ENCODE data around the gene SLC17A7. TPM values are rescaled to one million over a fixed set of nuclear protein-coding genes. Genes with fewer than 3 reads are reported as not detected.

SLC17A7 gene
- not detected in 2 replicates for total RNA-seq (2016; rRNA removed; fragmentation: Illumina TruSeq; extraction: Trizol)
- total RNA-seq (2016; cell fraction: cytosol; rRNA removed; fragmentation: Illumina TruSeq; extraction: Trizol; ENCODE audit: low read depth), result not detected in 2 replicates
- 0.06 TPM in 1 of 2 replicates, not detected in the other for total RNA-seq (2016; cell fraction: insoluble cytoplasmic fraction; rRNA removed; fragmentation: Illumina TruSeq; extraction: Trizol)
- total RNA-seq (2016; cell fraction: membrane; rRNA removed; fragmentation: Illumina TruSeq; extraction: Trizol), result 0.06 TPM in 1 of 2 replicates, not detected in the other
- total RNA-seq (2016; cell fraction: nucleus; rRNA removed; fragmentation: Illumina TruSeq; extraction: Trizol), result not detected in 2 replicates
- polyA plus RNA-seq (2011; rRNA removed), result 0.32 and 0.37 TPM in 2 replicates
- 0.15 and 0.22 TPM in 2 replicates for polyA plus RNA-seq (2011; cell fraction: cytosol; rRNA removed)
- polyA plus RNA-seq (2011; cell fraction: nucleus; rRNA removed), result 1.9 and 2.4 TPM in 2 replicates
- polyA plus RNA-seq (2012), result 0.17 and 0.37 TPM in 2 replicates
- polyA plus RNA-seq (2016; cell fraction: cytosol; fragmentation: Illumina TruSeq; extraction: Trizol; ENCODE audit: low read depth), result 0.03 and 0.05 TPM in 2 replicates
- polyA plus RNA-seq (2016; cell fraction: insoluble cytoplasmic fraction; fragmentation: Illumina TruSeq; extraction: Trizol; ENCODE audit: low read depth), result 0.09 and 0.10 TPM in 2 replicates
- polyA plus RNA-seq (2016; cell fraction: membrane; fragmentation: Illumina TruSeq; extraction: Trizol; ENCODE audit: low read depth), result not detected in 2 replicates
- 0.40 and 0.49 TPM in 2 replicates for polyA plus RNA-seq (2016; cell fraction: nucleus; fragmentation: Illumina TruSeq; extraction: Trizol; ENCODE audit: insufficient read depth, low read depth)
- 0.19 and 0.34 TPM in 2 replicates for polyA minus RNA-seq (2011; rRNA and poly(A)+ RNA removed; ENCODE audit: low replicate concordance)
- 0.40 TPM in 1 of 2 replicates, not detected in the other for polyA minus RNA-seq (2011; cell fraction: cytosol; rRNA and poly(A)+ RNA removed)
- polyA minus RNA-seq (2011; cell fraction: nucleus; rRNA and poly(A)+ RNA removed), result 0.77 and 1.6 TPM in 2 replicates
- Bru-seq, nascent RNA, result percentile 19 among the genes with signal in this experiment
- percentile 29 among the genes with signal in this experiment for BruChase-seq, experiment 1, labeled RNA remaining after a 6-hour chase
- BruChase-seq, experiment 2, labeled RNA remaining after a 2-hour chase, result percentile 16 among the genes with signal in this experiment
- long read RNA-seq, experiment 1, result 0 reads
- long read RNA-seq, experiment 2, result 0 reads

DNA sequence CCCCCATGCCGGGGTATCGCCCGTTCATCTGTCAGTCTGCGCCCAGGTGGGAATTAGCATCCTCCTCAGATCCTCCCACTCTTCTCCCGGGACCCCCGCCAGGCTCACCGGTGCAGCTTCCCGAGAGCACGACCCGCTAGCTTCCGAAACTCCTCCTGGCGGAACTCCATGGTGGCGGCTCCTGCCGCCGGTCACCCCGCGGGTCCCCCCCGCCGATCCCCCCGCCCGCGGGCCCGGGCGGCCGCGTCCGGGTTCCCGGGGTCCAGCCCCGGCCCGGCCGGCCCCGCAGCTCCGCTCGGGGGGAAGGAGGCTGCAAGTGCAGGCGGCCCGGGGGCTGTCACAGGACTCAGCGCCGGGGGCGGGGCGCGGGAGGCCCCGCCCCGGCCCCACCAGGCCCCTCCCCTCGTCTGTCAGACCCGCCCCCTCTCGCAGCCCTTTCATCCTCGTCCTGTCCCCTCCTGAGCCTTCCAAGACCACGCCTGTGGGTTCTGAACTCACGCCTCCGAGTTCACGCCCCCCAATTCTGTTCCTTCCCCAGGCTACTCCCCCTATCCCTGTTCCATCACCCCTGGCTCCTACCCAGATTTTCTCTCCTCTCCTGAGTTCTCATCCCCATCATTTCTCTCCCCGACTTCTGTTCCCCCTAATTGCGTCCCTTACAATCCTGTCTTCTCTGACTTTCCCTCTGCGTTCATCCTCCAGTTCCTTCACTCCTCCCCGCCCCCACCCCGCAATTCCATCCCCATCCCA is at the start of gene SLC17A7:
TSS of gene SLC17A7 (minus strand) at position 318 of the 750 bp plus-strand sequence. CDS start at position 170, 148 bp downstream.
- DNase-seq (ENCODE audit: low spot score) (no peak), FAIRE-seq (no peak), ATAC-seq (no peak)
- TF ChIP-seq ZNF564 (CRISPR knock-in tag; IDR thresholded peaks at IDR 0.05) (peak; percentile 97), DRAP1 (CRISPR knock-in tag; IDR thresholded peaks at IDR 0.05) (no peak)
- Histone ChIP-seq H3K79me2 (ENCODE audit: insufficient read depth, low read length) (no peaks in the 10 kb centered on the region), H3K27ac (ENCODE audit: extremely low read length, insufficient read depth, low read length) (no peak within 1 kb of the TSS), H3K9me3 (ENCODE audit: low read length) (no peaks in the 10 kb centered on the region), H3K9ac (ENCODE audit: insufficient read depth, low read depth, low read length) (no peak within 1 kb of the TSS), H3K4me2 (ENCODE audit: low read depth, low read length) (peak within 1 kb of the TSS; percentile 75), H3K4me1 (ENCODE audit: insufficient read depth, low read length) (peaks cover 18% of the 10 kb centered on the region), H3K27me3 (ENCODE audit: control insufficient read depth in 1 of 2, insufficient read depth in 2 of 2, low read length in 2 of 2) (peaks cover 8 to 56% of the 10 kb centered on the region in 2 experiments), H3K36me3 (replicated peaks in 1 of 2; ENCODE audit: control insufficient read depth in 1 of 2, insufficient read depth in 2 of 2, low read length in 2 of 2) (peaks cover 0 to under 1% of the 10 kb centered on the region in 2 experiments; a peak in 1 of 5 replicates), H2AFZ (ENCODE audit: low read length) (no peak within 1 kb of the TSS), H3K4me3 (replicated peaks in 1 of 3; ENCODE audit: insufficient read depth in 1 of 3, low read depth in 2 of 3, low read length in 3 of 3) (peak within 1 kb of the TSS; percentile 26 to 76 (median 70); a peak in 4 of 6 replicates), H4K20me1 (ENCODE audit: insufficient read depth, low read length) (peaks cover 5% of the 10 kb centered on the region; the same call in 1 of the 2 replicates)
- POLR2A ChIA-PET, result interaction anchor here (1.0 to 2.1 kb wide), 4 partner anchors 10 to 80 kb away, joined by 3 to 21 read pairs (median 14); partner anchors contain the start of genes ALDH16A1 and PIH1D1
- no TSS peak for BruUV-seq (replicated peaks)
- in situ Hi-C loops (cut with HindIII; ENCODE audit: extremely low pct_ligation_motif_present, low pct_unique_long_range_greater_than_20kb), result no loop called here
- 10% methylated on average over 20 of the region's 56 CpGs for WGBS (ENCODE audit: low lambda C conversion rate)
- intact Hi-C loops (cut with micrococcal nuclease; ENCODE audit: unreplicated experiment), result no loop called here
- CTCF ChIA-PET (ENCODE audit: low intra/inter-chr PET ratio, low total read pairs), result no interaction called here
